Putamen (tissue), 1 donor: ENCODE data around the gene ANKRD23.
A peak's percentile ranks its signal among the peaks of the same experiment; 100 is the strongest.

ENCODE experiments used
- DNase-seq: peaks from one replicate; pipeline ENCODE4 v3.0.0-alpha.2; 2016; ENCODE audit warnings: low spot score

The ANKRD23 gene

DNA sequence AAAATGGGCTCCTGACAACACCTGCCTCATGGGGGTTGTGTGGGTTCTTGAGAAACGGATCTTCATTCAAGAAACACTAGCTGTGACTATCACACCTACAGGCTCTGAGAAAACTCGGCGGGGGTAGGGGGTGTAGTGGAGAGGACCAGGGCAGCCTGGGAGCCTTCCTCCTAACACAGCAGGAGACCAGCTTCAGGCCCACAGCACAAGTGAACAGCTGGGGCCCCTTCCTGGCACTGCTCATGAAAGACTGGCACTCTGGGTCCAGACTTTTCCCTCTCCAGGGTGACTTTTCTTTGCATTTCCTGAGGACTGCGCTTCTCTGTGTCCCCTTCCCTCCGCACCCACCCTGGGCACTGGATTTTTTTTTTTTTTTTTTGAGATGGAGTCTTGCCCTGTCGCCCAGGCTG is 33.2 kb upstream of the ANKRD23 start:
- no peak for DNase-seq

DNA sequence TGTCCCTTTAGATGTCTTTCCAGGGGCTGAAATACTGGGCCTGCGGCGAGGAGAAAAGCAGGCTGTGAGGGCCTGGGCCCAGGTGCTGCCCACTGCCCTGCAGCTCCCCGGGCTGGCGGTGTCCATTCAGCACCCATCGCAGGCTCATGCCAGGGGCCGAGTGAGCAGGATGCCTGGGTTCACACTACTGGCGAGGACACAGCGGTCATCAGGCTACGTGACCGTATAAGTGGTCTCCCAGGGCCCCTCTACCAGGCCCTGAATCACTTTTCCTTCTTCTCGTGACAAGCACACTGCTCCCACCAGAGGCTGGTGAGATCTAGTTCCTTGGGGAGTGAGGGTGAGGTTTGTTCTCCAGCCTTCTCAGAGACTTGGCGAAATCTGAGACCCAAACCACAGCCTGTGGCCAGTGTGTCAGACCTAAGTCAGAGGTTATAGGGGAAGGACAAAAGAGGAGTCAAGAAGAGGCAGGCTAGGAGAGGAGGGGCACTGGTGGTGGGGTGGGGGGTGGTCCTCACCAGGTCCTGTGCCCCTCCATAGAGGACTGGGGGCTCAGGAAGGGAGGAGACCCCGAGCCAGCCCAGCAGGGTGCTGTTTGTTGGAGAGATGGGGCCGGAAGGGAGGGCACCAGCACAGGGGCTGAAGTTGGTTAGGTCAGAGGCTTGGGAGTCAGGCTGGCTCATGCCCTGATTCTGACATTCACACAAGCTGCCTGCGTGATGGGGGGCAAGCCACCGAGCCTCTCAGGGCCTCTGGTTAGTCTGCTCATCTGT is 32.6 kb upstream of the ANKRD23 start:
- DNase-seq = no peak

DNA sequence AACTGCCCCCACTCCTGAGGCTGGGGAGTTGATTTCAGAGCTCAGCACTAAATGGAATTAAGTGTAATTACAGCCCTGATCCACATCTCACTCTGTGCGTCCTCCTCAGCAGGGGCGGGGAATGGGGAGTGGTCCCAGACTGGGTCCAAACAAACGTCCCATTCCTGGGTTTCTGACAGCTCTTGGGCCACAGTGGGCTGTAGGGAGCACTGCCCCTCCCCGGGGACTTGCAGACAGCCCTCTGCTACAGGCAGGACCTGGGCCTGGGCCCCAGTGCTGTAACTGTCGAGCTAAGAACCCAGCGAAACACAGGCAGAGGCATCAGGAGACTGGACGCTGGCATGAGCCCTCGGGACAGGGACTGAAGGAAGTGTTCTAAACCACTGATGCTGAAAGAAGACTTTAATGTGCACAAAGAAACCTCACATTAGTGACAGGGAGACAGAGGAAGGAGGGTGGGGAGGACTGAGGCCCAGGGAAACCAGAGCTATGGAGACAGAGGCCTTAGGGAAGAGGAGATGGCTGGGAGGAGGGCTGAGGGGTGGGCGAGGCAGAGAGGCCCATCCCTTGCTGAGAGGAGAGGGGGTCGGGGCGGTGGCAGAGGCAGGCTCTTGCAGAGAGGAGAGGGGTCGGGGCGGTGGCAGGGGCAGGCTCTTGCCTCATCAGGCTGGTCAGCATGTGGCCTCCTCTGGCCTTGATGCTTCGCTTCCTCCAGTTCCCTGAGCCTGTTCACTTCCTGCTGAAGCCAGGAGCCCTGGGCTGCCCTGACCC is 31.9 kb upstream of the ANKRD23 start:
- DNase-seq = no peak

DNA sequence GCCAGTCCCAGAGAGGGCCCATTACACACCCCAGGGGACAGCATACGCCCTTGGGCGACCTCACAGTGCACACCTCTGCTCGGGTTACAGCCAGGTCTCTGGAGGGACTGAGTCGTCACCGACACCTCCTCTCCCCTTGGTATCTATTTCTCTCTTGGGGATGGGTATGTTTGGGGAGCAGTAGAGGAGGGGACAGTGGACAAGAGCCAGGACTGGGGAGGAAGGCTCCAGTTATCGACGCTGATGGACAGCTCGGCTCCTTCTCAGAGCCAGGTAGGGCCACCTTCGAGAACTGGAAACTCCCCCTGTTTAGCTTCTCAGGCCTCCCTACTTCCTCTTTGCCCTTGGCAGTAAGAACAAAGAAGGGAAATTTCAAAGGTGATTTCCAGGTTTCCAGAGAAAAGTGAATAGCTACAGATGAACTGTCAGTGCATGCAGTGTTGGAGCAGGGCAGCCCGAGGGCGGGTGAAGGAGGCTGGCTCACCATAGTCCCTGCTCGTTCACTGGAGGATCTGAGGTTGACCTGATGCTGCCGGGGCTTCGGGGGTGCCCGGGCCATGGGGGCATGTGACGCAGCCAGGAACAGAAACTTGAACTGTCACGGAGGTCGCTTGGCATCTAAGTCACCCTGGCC is 30.5 kb upstream of the ANKRD23 start:
- DNase-seq = no peak

DNA sequence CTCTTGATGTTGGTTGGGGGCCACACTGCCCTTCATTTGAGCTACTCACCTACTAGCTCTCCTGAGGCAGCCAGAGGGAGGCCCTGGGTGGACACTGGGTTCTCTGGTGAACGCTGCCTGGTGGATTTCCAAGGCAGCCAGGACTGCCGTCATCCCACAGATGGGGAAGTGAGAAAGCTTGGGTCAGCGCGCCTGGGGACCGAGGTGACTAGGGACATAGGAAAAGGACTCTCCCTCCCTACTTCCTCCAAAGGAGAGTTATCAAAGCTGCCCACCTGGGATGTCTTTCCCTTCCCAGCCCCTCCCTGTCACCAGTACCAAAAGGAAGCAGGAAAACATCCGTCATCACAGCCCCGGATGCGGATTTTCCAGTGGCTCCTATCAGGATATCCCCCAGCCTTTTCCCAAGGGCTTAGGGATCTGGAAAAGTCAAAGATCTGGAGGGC is 29.9 kb upstream of the ANKRD23 start:
- peak; percentile 42 for DNase-seq

DNA sequence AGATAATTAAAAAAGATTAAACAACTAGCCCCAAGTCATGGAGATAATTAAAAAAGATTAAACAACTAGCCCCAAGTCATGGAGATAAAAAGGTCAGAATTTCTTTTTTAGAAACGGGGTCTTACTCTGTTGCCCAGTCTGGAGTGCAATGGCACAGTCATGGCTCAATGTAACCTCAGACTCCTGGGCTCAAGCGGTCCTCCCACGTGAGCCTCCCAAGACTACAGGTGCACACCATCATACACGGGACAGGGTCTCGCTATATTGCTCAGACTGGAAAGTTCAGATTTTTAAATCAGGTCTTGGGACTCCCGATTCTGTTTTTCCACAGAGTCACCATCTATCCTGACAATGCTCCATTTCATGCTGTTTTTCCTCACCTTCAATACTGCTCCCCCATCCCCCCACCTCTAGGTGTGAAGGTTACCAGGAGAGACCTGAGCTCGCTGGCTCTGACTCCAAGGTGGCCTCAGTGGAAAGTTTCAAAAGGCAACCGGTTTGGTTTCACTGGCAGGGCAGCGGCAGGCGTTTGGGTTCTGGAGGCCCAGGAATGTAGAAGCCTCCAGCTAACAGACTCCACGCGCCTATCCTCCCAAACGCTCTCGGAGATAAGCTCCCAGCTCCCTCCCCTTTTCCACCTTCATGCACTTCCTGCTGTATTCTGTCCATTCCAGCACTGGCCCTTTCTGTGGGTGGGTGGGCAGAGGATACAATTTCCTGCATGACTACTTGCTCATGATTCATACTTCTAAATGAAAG is 28.9 kb upstream of the ANKRD23 start:
- no peak for DNase-seq

DNA sequence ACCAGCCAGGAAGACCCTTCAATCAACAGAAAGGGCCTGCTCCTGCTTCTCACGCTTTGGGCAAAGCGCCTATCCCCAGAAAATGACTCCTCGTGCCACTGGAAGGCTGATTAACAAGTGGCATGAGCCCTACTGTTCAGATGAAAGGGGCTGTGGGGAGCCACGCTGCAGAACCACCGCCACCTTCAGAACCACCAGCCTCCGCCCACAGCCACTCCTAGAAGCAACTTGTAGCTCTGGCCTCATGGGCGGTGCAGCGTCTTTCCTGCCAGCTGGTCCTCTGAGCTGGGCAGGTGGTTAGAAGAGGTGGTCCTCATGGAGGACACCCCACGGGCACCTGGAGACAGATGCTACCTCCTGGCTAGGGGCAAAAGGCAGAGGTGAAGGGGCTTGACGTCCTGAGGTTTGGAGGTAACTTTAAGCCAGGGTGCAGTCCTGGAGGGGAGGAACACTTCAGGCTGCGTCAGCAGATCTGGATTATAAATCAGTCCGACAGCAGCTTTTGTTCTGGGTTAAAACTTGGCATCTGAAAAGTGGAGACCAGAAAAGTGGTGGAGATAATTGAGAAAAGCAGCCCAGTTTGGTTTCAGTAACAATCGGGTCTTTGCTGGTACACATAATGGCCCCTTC is 26.9 kb upstream of the ANKRD23 start:
- peak; percentile 80 for DNase-seq

DNA sequence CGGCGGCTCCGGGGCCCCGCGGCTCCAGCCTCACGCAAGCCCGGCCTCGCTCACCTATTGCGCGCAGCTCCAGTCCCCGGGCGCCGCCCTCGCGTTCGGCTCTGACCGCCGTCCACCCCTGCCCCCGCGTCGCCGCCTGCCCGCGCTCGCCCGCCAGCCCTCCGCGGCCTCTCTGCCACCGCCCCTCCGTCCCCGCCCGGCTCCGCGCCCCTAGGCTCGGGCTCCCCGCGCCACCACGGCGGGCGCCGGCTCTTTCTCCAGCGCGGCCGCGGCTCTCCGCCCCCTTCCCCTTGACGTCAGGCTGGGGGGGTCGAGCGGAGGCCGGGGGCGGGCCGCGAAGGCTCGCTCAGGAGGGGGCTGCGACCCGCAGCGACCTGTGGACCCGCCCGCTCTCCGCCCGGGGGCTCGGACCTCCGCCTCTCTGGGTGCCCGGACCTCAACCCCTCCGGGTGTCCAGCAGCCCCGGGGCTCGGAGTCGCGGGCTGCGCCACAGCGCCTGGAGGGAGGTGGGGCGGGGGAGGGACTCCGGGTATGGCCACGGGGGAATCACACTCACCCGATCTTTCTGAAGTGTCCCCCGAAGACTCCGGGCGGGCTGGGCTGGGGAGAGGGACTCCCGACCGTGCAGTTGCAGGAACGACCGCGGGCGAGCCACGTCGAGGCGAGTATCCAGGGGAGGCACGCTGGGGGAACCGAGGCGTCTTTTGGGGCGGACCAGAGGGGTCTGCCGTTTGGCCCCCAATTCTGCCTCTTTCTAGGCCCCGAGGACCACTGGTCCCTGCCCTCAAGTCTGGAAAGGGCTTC is 26.2 kb upstream of the ANKRD23 start, which contains the start of gene SEMA4C:
Gene SEMA4C, minus strand, starts transcription at position 259 of the 804 bp plus-strand sequence. CDS start 2,194 bp downstream, outside the sequence.
- peak; percentile 83 for DNase-seq

DNA sequence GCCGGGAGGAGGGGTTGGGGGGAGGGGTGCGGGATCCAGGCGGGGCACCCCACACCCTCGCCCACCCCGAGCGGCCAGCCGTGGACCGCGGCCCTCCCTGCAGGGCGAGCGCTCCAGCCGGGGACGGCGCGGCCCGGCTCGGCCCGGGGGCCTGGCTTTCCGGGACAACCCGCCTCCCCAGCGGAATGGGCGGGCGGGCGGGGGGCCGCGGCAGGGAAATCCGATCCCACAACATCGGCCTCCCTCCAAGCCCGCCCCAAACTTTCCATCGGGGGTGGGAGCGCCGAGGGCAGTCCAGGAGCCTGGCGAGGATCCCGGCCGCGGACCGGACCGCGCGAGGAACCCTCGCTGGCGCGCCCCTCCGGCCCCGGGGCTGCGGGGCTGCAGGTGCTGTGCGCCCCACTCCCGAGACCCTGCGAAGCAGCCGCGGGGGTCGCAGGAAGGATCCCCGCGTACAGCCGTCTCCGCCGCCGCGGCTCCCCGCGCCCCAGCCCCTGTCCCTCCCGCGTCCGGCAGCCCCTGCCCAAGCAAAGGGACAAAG is 25.5 kb upstream of the ANKRD23 start:
- peak; percentile 64 for DNase-seq

DNA sequence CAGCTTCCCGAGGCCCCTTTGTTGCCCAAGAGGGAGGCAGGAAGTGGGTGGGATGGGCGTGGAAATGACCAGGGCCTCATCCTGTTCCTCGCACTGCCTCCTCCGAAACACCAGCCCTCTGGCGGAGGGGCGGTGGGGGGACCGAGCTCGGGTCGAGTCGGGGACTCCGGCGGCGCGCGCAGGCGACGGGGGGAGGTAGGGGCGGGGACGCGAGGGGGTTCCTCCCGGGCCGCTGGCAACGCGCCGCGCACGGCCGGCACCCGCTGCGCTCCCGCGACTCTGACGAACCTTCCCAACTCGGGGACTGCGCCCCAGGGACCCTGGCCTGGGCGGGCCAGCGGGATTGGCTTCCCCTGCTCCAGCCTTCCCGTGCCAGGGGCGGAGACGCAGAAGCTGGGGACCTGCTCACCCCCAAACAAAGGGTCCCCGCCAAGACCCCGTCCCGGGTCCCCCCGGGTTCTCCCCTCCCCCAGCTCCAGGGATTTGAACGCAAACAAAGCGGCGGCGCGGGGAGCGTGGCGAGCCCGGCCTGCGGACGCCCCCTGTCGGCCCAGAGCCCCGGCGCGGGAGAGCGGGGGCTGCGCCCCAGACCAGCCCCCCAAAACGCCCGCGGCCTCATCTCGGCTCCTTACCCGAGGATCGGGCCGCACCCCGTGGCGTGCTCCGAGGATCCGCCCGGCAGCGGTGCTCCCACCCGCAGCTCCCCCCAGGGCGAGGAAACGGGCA is 24.9 kb upstream of the ANKRD23 start:
- DNase-seq = peak; percentile 78

DNA sequence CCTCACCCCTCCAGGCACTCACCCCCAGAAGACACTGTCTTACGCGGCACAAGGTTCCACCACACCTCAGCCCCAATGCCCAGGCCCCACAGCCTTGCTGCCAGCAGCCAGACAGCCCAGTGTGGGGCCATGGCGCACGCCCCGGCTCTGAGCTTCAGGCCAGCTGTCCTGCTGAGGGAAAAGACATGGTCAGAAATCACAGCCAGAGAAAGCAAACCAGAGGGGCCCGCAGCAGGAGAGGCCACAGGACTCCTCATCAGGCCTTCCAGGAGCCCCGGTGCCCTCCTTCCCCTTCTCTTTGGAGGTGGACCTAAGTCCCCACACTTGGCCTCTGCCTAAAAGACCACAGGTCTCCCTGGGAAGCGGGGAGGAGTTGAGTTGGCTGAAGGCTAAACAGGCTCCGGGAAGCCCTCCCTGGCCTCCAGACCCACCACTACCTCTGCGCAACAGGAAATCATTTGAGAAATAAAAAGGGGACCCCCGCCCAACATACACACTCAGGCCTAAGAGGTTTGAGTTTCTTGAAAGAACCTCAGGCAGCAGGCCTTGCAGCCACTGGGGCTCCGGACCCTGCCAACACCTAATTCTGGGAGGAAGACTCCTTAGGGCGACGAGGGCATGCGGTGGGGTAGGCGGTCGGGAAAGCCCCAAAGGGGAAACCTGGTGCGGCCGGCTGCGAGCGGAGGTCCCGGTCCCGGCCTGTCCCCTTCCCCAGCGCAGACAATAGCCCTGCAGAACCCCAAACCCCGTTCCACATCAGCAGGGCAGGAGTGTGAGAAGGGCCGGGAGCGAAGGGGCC is 24.1 kb upstream of the ANKRD23 start:
- no peak for DNase-seq

DNA sequence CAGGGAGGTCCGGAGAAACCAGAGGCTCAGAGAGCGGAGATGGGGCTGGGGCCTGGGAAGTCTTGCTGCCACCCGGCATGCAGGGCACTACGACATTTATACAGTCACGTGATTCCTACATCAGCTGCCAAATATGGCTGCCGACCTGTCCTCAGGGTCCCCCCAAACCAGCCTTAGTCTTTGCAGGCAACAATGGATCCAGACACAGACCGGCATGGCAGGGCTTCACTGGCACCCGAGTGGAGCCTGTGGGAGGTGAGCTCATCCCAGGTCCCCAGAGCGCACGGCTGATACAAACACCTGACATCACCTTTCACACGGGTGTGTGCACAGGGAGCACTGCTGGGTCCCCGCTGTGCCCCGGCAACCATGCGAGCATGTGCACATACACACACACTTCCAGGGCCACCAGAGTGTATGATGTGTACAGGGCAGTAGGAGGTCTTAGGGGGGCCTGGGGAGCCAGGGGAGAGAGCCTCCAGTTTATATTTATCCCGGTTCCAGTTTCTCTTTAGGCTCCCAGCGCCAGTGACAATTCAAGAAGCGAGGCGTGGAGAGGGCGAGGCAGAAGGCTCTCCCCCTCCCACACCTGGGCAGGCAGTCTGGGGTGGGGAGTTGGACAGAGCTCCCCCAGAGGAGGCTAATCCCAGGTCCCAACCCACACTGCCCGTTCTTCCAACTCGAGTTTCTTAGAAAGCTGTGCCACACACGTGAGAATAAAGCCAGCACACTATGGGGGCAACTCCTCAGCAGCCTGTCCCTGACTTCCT is 23.4 kb upstream of the ANKRD23 start:
- no peak for DNase-seq

DNA sequence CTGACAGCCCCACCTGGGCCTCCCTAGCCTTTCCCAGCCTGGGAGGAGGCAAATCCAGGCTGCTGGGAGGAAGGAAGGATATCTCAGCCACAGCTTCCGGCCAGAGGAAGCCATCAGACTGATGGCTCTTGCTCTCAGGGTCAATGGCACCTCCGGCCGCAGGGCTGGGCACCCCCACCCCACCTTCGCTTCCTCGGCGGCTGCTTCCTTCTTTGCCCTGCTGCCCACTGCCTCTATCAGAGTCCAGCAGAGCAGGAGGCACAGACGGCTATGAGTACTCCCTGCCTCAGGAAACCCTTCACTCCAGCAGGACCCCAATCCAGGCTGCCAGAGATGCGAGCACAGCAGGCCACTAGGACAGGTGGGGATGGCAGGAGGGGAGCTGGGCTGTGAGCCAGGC is 22.8 kb upstream of the ANKRD23 start:
- no peak for DNase-seq

DNA sequence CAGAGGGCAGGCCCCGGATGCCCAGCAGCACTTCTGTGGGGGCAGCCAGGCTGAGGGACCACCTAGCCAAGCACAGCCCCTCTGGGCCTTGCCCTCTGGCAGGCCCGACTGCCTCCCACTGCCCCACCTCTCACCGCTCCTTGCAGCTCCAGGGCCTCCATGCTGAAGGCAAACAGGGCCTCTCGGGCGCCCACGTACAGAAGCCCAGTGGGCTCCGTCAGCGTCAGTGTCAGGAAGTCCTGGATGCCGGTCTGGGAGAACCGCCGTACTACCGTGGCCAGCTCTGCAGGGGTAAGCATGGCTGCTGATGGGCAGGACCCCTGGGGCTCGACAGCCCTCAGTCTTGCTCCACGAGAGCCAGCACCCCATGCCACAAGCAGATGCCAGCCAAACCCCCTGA is 22.3 kb upstream of the ANKRD23 start:
- no peak for DNase-seq

DNA sequence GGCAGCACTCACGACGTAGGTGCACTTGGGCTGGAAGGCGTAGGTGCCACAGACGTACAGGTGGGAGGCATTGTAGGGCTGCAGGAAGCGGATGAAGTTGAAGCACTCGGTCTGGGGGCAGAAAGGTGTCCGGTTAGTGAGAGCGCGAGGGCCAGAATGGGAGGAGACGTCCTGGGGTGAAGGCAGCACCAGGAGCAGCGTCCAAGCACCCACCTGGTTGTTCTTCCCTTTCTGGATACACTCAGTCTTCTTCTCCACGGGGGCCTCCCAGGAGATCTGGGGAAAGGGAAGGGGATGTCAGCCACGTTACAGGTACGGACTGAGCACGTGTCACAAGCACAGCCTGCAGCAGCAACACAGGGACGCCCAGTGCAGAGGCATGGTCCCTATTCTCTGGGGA is 21.8 kb upstream of the ANKRD23 start:
- no peak for DNase-seq

DNA sequence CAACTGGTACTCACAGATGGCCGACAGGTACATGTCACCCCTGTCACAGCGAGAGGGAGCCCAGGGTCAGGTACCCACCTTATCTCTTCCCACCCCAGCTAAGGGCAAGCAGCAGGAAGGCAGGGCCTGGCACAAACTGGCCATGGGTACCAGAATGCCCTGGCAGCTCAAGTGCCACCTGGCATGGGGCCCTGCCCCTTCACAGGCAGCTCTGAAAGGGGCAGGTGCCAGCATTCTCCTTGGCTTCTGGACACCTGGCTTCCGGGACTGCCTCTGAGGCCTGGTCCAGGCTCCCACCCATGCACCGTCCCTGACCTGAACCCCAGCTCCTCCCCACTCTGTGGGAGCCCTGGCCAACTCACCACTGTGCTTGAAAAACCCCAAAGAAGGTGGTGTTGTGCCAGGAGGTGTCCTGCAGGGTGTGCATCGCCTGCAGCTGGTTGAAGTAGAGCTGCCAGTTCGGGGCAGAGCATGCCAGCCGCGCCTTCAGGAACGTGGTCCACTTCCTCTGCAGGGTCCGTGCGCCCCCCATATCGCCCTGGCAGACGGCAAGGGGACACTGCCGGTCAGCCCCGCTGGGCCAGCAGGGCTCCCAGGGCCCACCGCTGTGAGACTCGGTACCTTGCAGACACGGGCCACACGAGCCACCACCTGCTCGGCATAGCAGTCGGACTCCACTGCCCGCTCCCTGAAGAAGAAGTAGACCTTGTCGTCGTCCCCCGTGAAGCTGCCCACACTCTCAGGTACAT is 20.7 kb upstream of the ANKRD23 start:
- DNase-seq = no peak

DNA sequence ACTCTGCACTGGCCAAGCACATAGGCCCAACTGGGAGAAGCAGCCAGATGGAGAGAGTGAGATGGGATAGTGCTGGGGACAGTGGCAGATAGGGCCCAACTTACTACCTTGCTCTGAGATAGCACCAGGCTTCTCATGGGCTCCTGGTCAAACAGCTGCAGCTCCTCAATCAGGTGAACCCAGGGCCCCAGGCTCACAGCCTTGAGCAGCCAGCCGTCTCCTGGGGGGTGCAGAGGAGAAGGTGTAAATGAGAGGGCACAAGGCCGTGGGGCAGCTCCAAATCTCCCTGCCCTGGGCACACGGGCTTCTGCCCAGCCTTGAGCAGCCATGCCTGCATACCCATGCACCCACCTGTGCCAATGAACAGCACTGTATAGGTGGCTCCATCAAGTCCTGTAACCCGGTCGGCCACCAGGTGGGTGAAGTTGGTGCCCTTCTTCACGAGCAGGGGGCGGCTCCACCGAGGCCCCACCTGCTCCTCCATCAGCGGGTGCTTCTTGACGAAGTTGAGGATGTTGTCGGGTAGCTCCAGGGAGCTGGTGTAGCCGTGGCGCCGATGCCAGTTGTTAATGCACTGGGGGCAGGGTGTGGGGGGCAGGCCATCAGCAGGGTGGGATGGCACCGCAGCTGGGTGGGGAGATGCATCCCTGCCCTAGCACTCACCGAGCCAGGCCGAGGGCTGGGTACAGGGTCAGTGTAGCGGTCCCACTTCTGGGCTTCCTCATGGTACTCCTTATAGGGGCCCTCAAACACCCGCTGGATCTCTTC is 19.9 kb upstream of the ANKRD23 start:
- no peak for DNase-seq
